Activated CD8-positive, alpha-beta T cell treated with anti-CD3 and anti-CD28 coated beads for 36 hours (primary cell): ENCODE results near the gene SLC26A1. TPM values are rescaled to one million over a fixed set of nuclear protein-coding genes. Genes with fewer than 3 reads are reported as not detected.

ENCODE experiments used
- ATAC-seq: fragments of 200-7000 bp; cut with Tn5 transposase; one replicate; pipeline ENCODE4 v1.10.0; 2021; ENCODE audit warnings: mild to moderate bottlenecking, moderate library complexity
- CTCF ChIA-PET: fragments of 350-600 bp; sonication (Branson Sonifier 250); formaldehyde crosslinking; loops from one replicate; lab custom pipeline; 2021; ENCODE audit warnings: antibody characterized with exemption; lab: Charles Lee
- POLR2A ChIA-PET: fragments of 350-600 bp; sonication (Branson Sonifier 250); formaldehyde crosslinking; loops from one replicate; lab custom pipeline; 2021; ENCODE audit warnings: antibody characterized with exemption; lab: Charles Lee
- DNase-seq: peaks from one replicate; pipeline ENCODE4 v3.0.0-alpha.2; 2020
- H3K27ac Mint-ChIP-seq: one replicate; pipeline ENCODE4 v1.8.0; 2021; ENCODE audit warnings: mild to moderate bottlenecking, mixed read lengths
- H3K27me3 Mint-ChIP-seq: one replicate; pipeline ENCODE4 v1.8.0; 2021; ENCODE audit warnings: mixed read lengths
- H3K36me3 Mint-ChIP-seq: one replicate; pipeline ENCODE4 v1.8.0; 2021; ENCODE audit warnings: low read depth, mixed read lengths
- H3K4me1 Mint-ChIP-seq: one replicate; pipeline ENCODE4 v1.8.0; 2021; ENCODE audit warnings: low read depth, mixed read lengths
- H3K4me3 Mint-ChIP-seq: one replicate; pipeline ENCODE4 v1.8.0; 2021; ENCODE audit warnings: mild to moderate bottlenecking, moderate library complexity, mixed read lengths
- H3K9me3 Mint-ChIP-seq: one replicate; pipeline ENCODE4 v1.8.0; 2021; ENCODE audit warnings: mixed read lengths
- CTCF ChIP-seq: fragments of 200-600 bp; IDR thresholded peaks from one replicate; pipeline ENCODE4 v1.8.0; 2022; ENCODE audit warnings: antibody characterized with exemption, mild to moderate bottlenecking
- intact Hi-C: fragments of 100-400 bp; cut with micrococcal nuclease; formaldehyde crosslinking; loops from one replicate; pipeline ENCODE4 v1.10.0; 2022
- total RNA-seq, 2 experiments: library from RNA; stranded (reverse); gene quantifications; one replicate each; pipeline ENCODE4 v1.2.3, GENCODE V29; 2021

The SLC26A1 gene
- total RNA-seq, 2 experiments from 2014 or later, result 0.27 TPM; not detected in 1

GRCh38 chr4:998096-998691 lies 5.0 kb upstream of the SLC26A1 start:
- H3K4me1 Mint-ChIP-seq, result no peaks in the 10 kb centered on the region
- intact Hi-C loops, result no loop called here
- no peak overlapping the region for H3K27ac Mint-ChIP-seq
- peaks cover 27% of the 10 kb centered on the region for H3K27me3 Mint-ChIP-seq
- DNase-seq (no peak), ATAC-seq (no peak)
- no peaks in the 10 kb centered on the region for H3K9me3 Mint-ChIP-seq
- TF ChIP-seq CTCF, result no peak
- H3K4me3 Mint-ChIP-seq, result no peak overlapping the region
- ChIA-PET CTCF (interaction anchor here (0.9 kb wide), 1 partner anchor 11 kb away, joined by 3 read pairs; no protein-coding TSS in a partner anchor), POLR2A (no interaction called here)
- no peaks in the 10 kb centered on the region for H3K36me3 Mint-ChIP-seq

- H3K27ac Mint-ChIP-seq, result no peak overlapping the region
- no peaks in the 10 kb centered on the region for H3K4me1 Mint-ChIP-seq
- H3K27me3 Mint-ChIP-seq, result peaks cover 27% of the 10 kb centered on the region
- DNase-seq (no peak), ATAC-seq (peak; percentile 31)
- no peak for TF ChIP-seq CTCF
- H3K9me3 Mint-ChIP-seq, result no peaks in the 10 kb centered on the region
- no peaks in the 10 kb centered on the region for H3K36me3 Mint-ChIP-seq
- ChIA-PET POLR2A (no interaction called here), CTCF (no interaction called here)
- no peak overlapping the region for H3K4me3 Mint-ChIP-seq
- intact Hi-C loops, result no loop called here
Measured at GRCh38 chr4:997375-998071, 4.3 kb upstream of the SLC26A1 start.

- ChIA-PET CTCF (no interaction called here), POLR2A (no interaction called here)
- ATAC-seq (no peak), DNase-seq (no peak)
- intact Hi-C loops, result no loop called here
- Mint-ChIP-seq H3K27ac (no peak overlapping the region), H3K4me3 (no peak overlapping the region), H3K9me3 (no peaks in the 10 kb centered on the region), H3K36me3 (no peaks in the 10 kb centered on the region), H3K27me3 (peaks cover 24% of the 10 kb centered on the region), H3K4me1 (no peaks in the 10 kb centered on the region)
- TF ChIP-seq CTCF, result no peak
Measured at GRCh38 chr4:996997-997374, 3.8 kb upstream of the SLC26A1 start.

- DNase-seq (no peak), ATAC-seq (no peak)
- peaks cover 18% of the 10 kb centered on the region for H3K27me3 Mint-ChIP-seq
- H3K27ac Mint-ChIP-seq, result no peak overlapping the region
- no peak overlapping the region for H3K4me3 Mint-ChIP-seq
- ChIA-PET POLR2A (no interaction called here), CTCF (no interaction called here)
- no peaks in the 10 kb centered on the region for H3K4me1 Mint-ChIP-seq
- no peak for TF ChIP-seq CTCF
- no peaks in the 10 kb centered on the region for H3K9me3 Mint-ChIP-seq
- intact Hi-C loops, result no loop called here
- H3K36me3 Mint-ChIP-seq, result no peaks in the 10 kb centered on the region
Measured at GRCh38 chr4:996030-996996, 3.1 kb upstream of the SLC26A1 start.
